ENCODE data around the gene ABI2.

The ABI2 gene

DNA sequence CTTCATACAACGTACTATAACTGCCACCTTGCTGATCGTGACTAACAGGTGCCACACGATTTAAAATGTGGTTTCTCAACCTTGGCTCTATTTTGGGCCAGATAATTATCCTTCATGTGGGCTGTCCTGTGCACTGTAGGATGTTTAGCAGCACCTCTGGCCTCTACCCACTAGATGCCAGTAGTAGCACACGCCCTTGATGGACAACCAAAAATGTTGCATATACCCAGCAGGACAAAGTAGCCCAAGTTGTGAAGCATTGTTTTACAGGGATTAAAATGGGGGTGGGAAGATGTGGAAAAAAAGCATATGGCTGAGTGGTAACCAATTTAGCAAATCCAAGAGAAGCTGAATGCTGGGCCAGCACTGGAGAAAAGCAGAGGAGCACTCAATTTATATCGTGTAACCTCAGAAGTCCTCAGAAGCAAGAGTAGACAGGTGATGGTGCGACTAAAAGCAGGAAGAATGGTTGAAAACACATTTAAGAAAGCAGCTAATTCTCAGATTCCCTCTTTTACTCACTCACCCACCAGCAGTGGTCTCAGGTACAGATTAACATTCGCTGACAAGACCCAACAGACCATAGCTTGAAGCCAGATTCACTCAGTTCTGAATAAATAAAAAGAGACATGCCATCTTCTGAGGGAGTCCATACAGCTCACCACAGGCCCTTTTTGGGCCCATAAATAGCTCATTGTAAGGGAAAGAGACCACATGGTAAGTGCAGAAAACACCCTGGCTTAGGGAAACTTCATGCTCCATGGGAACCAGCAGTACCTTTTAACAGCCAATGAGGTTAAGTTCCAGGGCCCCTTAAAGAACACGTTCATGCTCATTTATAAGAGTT, 156.3 kb downstream of the ABI2 start:
- no peak for DNase-seq

DNA sequence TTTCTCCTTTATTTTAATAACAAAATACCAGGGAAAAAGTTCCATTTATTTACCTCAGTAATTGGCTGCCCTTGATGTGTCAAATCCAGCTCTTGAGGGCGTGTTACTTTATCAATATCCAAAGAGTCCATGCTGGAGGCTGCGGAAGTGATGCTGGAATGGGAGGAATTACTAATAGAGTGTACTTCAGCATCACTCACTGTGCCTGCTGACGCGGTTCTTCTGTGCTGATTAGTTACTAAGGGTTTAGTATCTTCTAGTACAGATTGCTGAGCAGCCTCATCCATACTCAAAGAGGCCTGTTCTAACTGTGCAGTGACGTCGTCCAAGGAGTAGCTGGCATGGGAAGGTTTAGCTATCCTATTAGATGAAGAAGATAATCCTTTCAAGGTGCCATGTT, 161.3 kb downstream of the ABI2 start:
- no peak for DNase-seq

GRCh38 chr2:203490391-203490790, 162.2 kb downstream of the ABI2 start:
- DNase-seq: no peak

DNA sequence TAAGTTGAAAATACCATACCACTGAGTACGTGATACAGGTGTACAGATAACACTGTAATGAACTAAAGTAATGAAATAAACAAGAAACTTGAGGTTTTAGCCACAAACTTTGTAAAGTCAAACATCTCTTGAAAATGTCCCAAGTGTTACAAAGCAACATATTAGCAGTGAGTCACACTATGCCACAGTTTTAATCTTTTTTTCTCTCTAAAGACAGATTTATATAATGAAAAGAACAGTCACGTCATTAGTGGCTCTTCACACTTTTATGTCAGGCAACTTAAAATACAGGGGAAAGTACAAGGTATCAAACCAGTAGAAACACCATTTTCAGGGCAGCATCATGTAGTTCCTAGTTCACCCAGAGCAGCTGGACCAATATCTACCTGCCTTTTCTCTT, 164.8 kb downstream of the ABI2 start:
- DNase-seq: no peak
